GM18873 (cell line): Measurements from ENCODE around the gene XPC.
"Not testable (repeated sequence)": the region's sequence is repeated elsewhere in the genome, so short reads cannot be mapped to it uniquely, and the experiment has no call there.

Experiments
- ATAC-seq: cut with Tn5 transposase; IDR thresholded peaks from one replicate; pipeline ENCODE4 v1.9.1; 2021; ENCODE audit warnings: mild to moderate bottlenecking, moderate library complexity, moderate number of reproducible peaks; ENCODE audit not compliant: unreplicated experiment, low FRiP score

Gene XPC

DNA sequence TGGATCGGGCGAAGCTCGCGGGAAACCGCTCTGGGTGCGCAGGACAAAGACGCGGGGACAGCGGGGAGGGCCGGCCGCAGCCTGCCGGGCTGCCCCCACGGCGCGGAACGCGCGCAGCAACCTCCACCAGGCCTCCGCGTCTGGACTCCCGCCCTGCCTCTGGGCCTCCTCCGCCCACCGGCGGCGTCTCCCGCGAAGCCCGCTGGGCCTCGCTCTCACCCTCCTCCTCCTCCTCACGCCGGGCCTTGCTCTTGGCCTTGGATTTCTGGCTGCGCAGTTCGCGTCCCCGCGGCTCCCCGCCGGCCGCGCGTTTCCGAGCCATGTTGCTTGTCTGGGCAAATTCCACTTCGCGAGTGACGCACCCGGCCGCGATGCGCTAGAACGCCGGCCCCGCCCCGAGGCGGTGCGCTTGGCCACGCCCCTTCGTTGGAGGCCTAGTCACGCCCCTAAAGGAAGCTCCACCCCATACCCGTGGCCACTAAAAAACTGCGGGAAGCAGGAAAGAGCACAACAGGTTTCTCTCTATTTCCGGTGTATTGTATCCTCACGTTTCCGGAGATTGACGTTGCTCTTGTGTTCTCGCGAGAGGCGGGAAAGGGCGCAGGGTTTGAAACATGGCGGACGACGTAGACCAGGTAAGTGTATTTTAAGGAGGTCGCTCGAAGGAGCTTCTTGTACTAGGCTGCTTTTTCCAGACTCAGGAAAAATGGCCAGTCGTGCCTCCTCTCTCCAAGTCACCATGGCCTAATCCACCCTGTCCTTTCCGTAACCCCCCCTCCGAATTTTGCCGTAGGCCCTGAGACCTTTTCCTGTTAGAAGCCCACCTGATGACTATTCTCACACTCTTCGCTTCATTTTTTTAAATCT lies at the start of gene XPC, which contains the start of gene LSM3:
Gene XPC, minus strand, starts transcription at position 355 of the 867 bp plus-strand sequence. Its CDS starts 33 bp downstream, at position 322.
Gene LSM3, plus strand, starts transcription at position 571 of the 867 bp plus-strand sequence. Its CDS starts 44 bp downstream, at position 615.
- ATAC-seq: peak; percentile 96

DNA sequence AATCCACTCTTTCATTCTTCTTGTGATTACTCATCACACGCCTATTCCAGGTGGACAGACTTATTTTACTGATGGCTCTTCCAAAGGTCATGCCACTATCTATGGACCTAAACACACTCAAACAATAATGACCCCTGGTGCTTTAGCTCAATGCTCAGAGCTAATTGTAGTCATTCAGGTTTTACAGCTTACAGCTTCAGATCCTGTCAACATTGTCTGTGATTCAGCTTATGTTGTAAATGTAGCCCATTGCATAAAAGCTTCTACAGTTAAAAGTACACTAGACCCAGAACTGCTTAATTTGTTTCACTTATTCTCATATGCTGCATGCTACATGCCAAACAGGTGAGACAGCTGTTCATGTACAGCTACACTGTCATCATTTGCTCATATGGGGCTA lies 49.5 kb upstream of the XPC start:
- no peak for ATAC-seq

DNA sequence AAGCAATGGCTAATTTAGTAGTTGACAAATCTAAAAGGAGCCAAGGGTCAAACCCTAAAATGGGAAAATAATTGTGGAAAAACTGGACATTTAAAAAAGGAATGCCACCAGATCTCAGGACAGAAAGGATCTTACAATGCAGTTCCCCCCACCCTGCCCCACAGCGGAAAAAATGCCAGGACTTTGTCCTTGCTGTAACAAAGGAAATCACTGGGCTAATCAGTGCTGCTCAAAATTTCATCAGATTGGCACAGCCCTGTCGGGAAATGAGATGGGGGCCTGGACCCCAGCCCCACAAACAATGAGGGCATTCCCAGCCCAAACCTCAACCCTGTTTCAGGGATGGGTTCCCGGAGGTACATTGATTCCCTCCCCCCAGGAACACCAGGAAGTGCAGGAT lies 48.0 kb upstream of the XPC start:
- ATAC-seq: not testable (repeated sequence)

DNA sequence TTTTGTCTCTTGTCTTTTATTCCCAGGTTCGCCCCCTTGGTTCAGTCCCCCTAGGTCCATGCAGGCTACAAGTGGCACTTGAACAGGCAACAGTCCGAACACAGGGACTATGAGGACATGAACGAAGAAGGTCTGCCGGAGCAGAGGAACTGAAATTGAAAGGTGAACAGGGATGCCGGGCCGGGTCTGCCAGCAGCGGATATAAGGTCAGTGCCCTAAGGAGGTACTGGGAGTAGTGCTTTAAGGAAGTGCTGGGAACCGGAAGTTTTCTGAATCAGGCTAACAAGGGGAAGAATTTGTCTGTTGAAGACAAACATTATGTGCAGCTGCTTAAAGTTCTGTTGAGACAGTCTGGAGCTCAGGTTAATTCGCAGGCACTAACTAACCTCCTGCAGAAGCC lies 47.0 kb upstream of the XPC start:
- no peak for ATAC-seq

GRCh38 chr3:14224895-14225294 lies 46.5 kb upstream of the XPC start:
- ATAC-seq: no peak

- ATAC-seq: no peak
Measured at GRCh38 chr3:14223595-14223994, 45.2 kb upstream of the XPC start.

GRCh38 chr3:14222900-14223594 lies 44.6 kb upstream of the XPC start:
- no peak for ATAC-seq

DNA sequence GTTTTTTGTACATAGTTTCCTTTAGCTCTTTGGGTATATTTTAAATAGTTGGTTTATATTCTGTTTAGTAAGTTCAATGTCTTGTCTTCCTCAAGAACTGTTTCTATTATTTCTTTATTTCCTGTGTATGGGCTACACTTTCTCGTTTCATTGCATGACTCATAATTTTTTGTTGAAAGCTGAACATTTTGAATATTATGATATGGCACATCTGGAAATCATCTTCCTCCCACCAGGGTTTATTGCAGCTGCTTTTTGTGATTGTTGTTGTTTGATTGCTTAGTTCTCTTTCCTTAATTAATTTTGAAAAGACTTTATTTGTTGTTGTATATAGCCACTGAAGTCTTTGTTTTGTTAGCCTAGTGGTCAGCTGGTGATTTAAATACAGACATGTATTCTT lies 44.1 kb upstream of the XPC start:
- ATAC-seq: no peak

- ATAC-seq: no peak
Measured at GRCh38 chr3:14221902-14222301, 43.5 kb upstream of the XPC start.

- ATAC-seq: no peak
Measured at GRCh38 chr3:14220933-14221332, 42.5 kb upstream of the XPC start.

GRCh38 chr3:14218355-14218754 lies 40.0 kb upstream of the XPC start:
- no peak for ATAC-seq

DNA sequence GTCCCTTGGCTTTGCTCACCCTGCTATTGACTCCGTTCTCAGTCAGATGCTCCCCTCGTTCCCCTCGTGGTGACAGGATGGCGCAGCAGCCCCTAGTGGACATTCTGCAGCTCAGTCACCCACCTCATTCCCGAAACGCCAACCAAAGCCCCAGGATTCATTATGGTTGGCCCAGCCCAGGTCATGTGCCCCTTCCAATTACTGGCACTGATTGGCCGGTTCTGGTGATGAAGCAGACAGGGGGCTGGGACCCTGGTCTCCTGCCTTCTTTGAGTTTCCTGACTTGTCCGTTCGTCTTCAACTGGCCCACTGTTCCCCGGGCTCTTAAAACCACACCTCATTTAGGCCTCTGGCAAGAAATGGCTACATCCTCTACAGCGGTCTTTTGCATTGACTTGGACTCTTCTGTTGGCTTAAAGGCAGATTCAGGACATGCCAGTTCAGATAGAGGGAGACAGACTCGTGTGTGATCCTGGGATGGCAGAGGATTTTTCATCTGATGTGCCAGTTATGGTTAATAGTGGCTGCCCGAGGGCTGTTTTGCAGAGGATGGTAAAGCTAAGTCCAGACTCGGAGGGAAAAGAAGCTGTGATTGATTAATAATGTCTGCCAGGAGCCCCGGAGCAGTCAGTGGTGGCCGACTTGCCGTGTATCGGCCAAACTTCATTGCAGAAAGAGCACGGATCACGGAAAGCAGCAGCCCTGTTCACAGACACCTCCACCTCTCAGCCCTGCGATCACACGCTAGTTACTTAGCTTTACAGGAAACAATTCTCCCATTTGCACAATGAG lies 38.1 kb upstream of the XPC start:
- ATAC-seq: no peak

GRCh38 chr3:14214764-14215163 lies 36.4 kb upstream of the XPC start:
- ATAC-seq: no peak

- no peak for ATAC-seq
Measured at GRCh38 chr3:14213066-14213774, 34.8 kb upstream of the XPC start.

DNA sequence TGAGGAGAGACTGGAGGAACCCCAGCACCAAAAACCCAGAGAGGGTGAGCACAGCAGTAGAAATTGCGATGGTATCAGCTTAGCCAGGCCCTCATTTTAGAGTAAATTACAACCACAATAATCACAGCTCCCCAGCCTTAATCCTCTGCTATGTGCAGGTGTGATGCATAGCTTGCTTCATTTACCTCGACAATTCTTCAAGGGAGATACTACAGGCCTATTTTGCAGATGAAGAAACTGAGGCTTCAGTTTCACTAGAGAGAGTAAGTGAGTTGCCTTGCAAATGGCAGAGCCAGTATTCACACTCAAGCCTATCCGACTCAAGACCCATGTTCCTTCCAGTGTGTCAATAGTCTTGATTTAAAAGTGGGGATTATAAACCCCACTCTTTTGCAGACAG lies 33.6 kb upstream of the XPC start:
- no peak for ATAC-seq

DNA sequence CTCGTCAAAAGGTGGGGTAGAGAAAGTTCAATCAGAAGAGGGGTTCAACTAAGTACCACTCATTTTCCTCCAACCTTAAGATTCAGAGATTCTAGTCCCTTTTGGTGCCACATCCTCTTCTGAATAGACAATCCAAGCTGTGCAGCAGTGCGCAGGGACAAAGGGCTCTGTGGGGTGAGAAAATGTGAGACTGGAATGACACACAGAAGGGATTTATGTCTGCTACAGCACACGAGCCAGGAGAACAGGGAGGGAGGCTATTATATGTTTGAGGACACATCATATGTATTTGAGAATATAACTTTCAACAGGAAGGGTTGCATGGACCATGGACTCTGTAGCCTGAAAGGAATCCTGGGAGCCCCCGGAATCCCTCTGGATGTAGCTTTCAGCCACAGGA lies 33.2 kb upstream of the XPC start:
- ATAC-seq: no peak

GRCh38 chr3:14210843-14211594 lies 32.6 kb upstream of the XPC start:
- no peak for ATAC-seq

- no peak for ATAC-seq
Measured at GRCh38 chr3:14210290-14210688, 31.9 kb upstream of the XPC start.

- ATAC-seq: no peak
Measured at GRCh38 chr3:14209581-14210289, 31.3 kb upstream of the XPC start.
